GM12878 (cell line): ENCODE data around the gene ELMO3. TPM values are rescaled to one million over a fixed set of nuclear protein-coding genes. Genes with fewer than 3 reads are reported as not detected.

Experiments
- BCLAF1 ChIP-seq: fragments of 450-650 bp; IDR thresholded peaks from 2 replicates; pipeline ENCODE4 v1.6.1; 2017; ENCODE audit warnings: antibody characterized with exemption, mild to moderate bottlenecking, moderate library complexity
- BHLHE40 ChIP-seq, 2 experiments: fragments of 450-650 bp in 1 of 2; IDR thresholded peaks; 2 replicates each; pipeline ENCODE4 v1.6.1; 2011 to 2017; ENCODE audit warnings: low read depth in 2 of 2, borderline replicate concordance in 1 of 2, improper control_type of control experiment in 1 of 2, low read length in 1 of 2, mild to moderate bottlenecking in 1 of 2
- CBX5 ChIP-seq: sonication (generic); IDR thresholded peaks from 2 replicates; pipeline ENCODE4 v1.6.1; 2016; ENCODE audit warnings: low read depth, moderate library complexity, mild to moderate bottlenecking, inconsistent platforms
- CHD4 ChIP-seq: fragments of 200-600 bp; sonication (generic); IDR thresholded peaks from 2 replicates; pipeline ENCODE4 v1.6.1; 2016; ENCODE audit warnings: mild to moderate bottlenecking
- E2F8 ChIP-seq: fragments of 450-650 bp; IDR thresholded peaks from 2 replicates; pipeline ENCODE4 v1.6.1; 2018; ENCODE audit warnings: mild to moderate bottlenecking, low read depth, moderate library complexity; ENCODE audit not compliant: partially characterized antibody
- E4F1 ChIP-seq: fragments of 450-650 bp; IDR thresholded peaks from 2 replicates; pipeline ENCODE4 v1.6.1; 2018; ENCODE audit warnings: borderline replicate concordance, mild to moderate bottlenecking; ENCODE audit not compliant: partially characterized antibody
- ETV6 ChIP-seq, 2 experiments: fragments of 450-650 bp in 1 of 2; IDR thresholded peaks in 1 of 2; conservative IDR thresholded peaks in 1 of 2; 2 replicates each; pipeline ENCODE4 v1.6.1; 2014; ENCODE audit warnings: antibody characterized with exemption in 1 of 2, borderline replicate concordance in 1 of 2, low read depth in 1 of 2, mild to moderate bottlenecking in 1 of 2, moderate library complexity in 1 of 2
- IKZF1 ChIP-seq: fragments of 450-650 bp; conservative IDR thresholded peaks from 2 replicates; pipeline ENCODE4 v1.6.1; 2017; ENCODE audit warnings: antibody characterized with exemption, mild to moderate bottlenecking
- IRF3 ChIP-seq: fragments of 450-650 bp; IDR thresholded peaks from 2 replicates; pipeline ENCODE4 v1.6.1; 2014; ENCODE audit warnings: mild to moderate bottlenecking
- KDM1A ChIP-seq: fragments of 200-600 bp; sonication (generic); IDR thresholded peaks from 2 replicates; pipeline ENCODE4 v1.6.1; 2016; ENCODE audit warnings: borderline replicate concordance
- MYB ChIP-seq: fragments of 150-350 bp; IDR thresholded peaks from 2 replicates; pipeline ENCODE4 v1.6.1; 2014; ENCODE audit warnings: mild to moderate bottlenecking, low read depth, low read length, borderline replicate concordance
- NR2C2 ChIP-seq: IDR thresholded peaks from 2 replicates; pipeline ENCODE4 v1.6.1; 2011; ENCODE audit warnings: borderline replicate concordance, low read depth; ENCODE audit not compliant: control insufficient read depth, insufficient read length
- PAX8 ChIP-seq: fragments of 450-650 bp; IDR thresholded peaks from 2 replicates; pipeline ENCODE4 v1.6.1; 2017; ENCODE audit warnings: mild to moderate bottlenecking, moderate library complexity
- RUNX3 ChIP-seq: IDR thresholded peaks from 2 replicates; pipeline ENCODE4 v1.6.1; 2012; ENCODE audit warnings: low read length, inconsistent platforms
- SIN3A ChIP-seq: IDR thresholded peaks from 2 replicates; pipeline ENCODE4 v1.6.1; 2012; ENCODE audit warnings: low read depth, low read length, improper control_type of control experiment
- SMAD1 ChIP-seq: fragments of 450-650 bp; IDR thresholded peaks from 2 replicates; pipeline ENCODE4 v1.6.1; 2018; ENCODE audit warnings: mild to moderate bottlenecking, low read depth; ENCODE audit not compliant: partially characterized antibody
- SRF ChIP-seq, 2 experiments: IDR thresholded peaks; 2 replicates each; pipeline ENCODE4 v1.6.1; 2011; ENCODE audit warnings: low read depth in 2 of 2, low read length in 2 of 2, mild to moderate bottlenecking in 1 of 2, moderate library complexity in 1 of 2
- WRNIP1 ChIP-seq: IDR thresholded peaks from 2 replicates; pipeline ENCODE4 v1.6.1; 2011; ENCODE audit warnings: low read depth, low read length, improper control_type of control experiment, borderline replicate concordance
- ZNF24 ChIP-seq: fragments of 450-650 bp; IDR thresholded peaks from 2 replicates; pipeline ENCODE4 v1.6.1; 2017; ENCODE audit warnings: antibody characterized with exemption, mild to moderate bottlenecking
- polyA plus RNA-seq, 11 experiments: library from polyadenylated mRNA; depleted of rRNA in 4 of 11; unstranded in 6 of 11; stranded (reverse) in 5 of 11; fragments of >200 nt; fragmentation: Nextera tagmentation in 4 of 11; fragmentation: Illumina TruSeq in 1 of 11; extraction: Ambion mirVana in 4 of 11; extraction: Trizol in 1 of 11; gene quantifications; 1 replicate in 1 of 11; 2 replicates in 10 of 11; pipeline versions ENCODE4 v1.2.1 to v1.2.3, GENCODE V29; 2011 to 2016; ENCODE audit warnings: inconsistent platforms in 2 of 11, missing spikeins in 2 of 11, low read depth in 1 of 11
- total RNA-seq, 4 experiments: library from RNA; depleted of rRNA in 3 of 4; stranded (reverse); fragments of >200 nt in 3 of 4; fragmentation: Illumina TruSeq in 1 of 4; extraction: Trizol in 1 of 4; gene quantifications; 2 replicates each; pipeline versions ENCODE4 v1.2.1 to v1.2.3, GENCODE V29; 2013 to 2021

The ELMO3 gene
- total and polyA plus RNA-seq, 10 of the 15 experiments (the other 5 are each of a cell fraction or from before 2014, with no cell fraction given) = 0.05 to 4.7 (median 0.96) TPM; not detected in 1

- no peak for TF ChIP-seq E2F8
- no peak for TF ChIP-seq IRF3
- TF ChIP-seq SRF (IDR thresholded peaks at IDR 0.05; ENCODE audit: low read depth in 2 of 2, low read length in 2 of 2) = no peak
- no peak for TF ChIP-seq RUNX3
- no peak for TF ChIP-seq CBX5
- TF ChIP-seq BCLAF1 = no peak
- TF ChIP-seq SMAD1 = peak; percentile 41
- TF ChIP-seq MYB = no peak
- TF ChIP-seq IKZF1 = peak; percentile 80
- TF ChIP-seq E4F1 = no peak
- no peak for TF ChIP-seq WRNIP1
- peak; percentile 64 to 82; a peak in 3 of 4 replicates for TF ChIP-seq BHLHE40 (IDR thresholded peaks at IDR 0.05; ENCODE audit: borderline replicate concordance in 1 of 2, low read depth in 2 of 2, low read length in 1 of 2)
- TF ChIP-seq KDM1A = no peak
- no peak for TF ChIP-seq ZNF24
- no peak for TF ChIP-seq CHD4
- TF ChIP-seq SIN3A = no peak
- no peak for TF ChIP-seq PAX8
- TF ChIP-seq NR2C2 = no peak
- TF ChIP-seq ETV6 (conservative IDR thresholded peaks at IDR 0.05 in 1 of 2, IDR thresholded peaks at IDR 0.05 in 1 of 2; ENCODE audit: borderline replicate concordance in 1 of 2, low read depth in 1 of 2) = no peak
Measured at GRCh38 chr16:67170168-67170948, 28.6 kb upstream of the ELMO3 start, which contains the start of gene NOL3 (continued).
